NCI-H1417 treated with DMSO at 0.1 percent for 48 hours (cell line): ENCODE data around the gene DPP4.

ENCODE experiments used
- DNase-seq: peaks from one replicate; lab custom pipeline; 2025; lab: John Stamatoyannopoulos, UW

Gene DPP4

GRCh38 chr2:162073888-162074631 is at the start of gene DPP4:
TSS of gene DPP4 (minus strand) at chr2:162074215. CDS start at chr2:162073981, 234 bp downstream.
- no peak for DNase-seq

DNA sequence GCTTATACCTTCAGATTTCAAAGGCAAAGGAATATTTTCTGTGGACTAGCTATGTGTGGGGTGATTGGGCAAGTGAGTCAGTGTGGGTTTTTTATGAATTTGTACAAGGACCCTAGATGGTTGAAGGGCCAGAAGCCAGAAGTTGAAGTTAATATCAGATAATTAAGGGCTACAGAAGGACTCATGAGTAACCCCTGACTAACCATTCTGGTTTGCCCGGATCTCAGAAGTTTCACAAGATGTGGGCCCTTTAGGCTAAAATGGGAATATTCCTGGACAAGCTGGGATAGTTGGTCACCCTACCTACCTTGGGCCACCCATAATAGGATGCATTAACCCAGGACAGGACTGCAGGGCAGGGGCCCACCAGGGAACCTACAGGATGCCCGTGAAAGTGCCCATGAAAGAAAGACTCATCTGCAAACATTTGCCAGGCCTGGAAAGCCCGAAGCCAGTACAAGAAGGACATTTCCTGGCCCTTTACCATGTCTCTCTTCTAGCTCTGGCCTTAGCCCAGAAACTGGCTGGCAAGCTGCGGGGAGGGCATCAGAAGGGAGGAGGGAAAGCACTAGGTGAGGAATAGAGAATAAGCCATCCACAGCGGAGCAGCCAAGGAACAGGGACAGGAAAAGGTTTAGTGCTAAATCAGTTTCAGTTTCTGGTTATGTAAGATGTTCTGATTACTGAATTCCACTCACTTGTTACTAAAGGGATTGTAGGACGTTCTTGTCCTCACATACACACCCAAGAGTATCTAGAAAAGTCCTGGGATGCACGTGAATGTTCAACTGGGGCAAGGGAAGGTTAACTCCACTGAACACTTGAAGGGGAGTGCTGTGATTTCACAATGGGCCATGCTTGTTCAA is 44.4 kb upstream of the DPP4 start:
- no peak for DNase-seq

- DNase-seq, result no peak
Measured at GRCh38 chr2:162116352-162116751, 42.3 kb upstream of the DPP4 start.

DNA sequence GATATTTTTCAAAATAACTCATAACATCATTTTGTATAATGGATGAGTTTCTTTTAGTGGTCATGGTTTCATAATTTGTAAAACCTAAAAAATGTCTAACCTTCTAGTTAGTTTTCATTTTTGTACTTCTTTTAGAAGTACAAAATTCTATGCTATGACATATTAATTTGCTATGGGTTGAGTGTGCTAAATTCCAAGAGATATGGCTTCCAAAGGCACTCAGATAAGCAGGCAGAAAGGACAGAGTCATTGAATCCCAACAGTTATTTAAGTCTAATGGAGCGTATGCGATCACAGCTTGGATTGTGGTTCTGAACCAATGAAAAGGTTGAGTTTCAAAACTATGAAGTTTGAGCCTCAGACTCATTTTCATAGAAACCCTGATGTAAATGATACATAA is 41.1 kb upstream of the DPP4 start:
- DNase-seq, result no peak

GRCh38 chr2:162114271-162114670 is 40.3 kb upstream of the DPP4 start:
- DNase-seq, result no peak

DNA sequence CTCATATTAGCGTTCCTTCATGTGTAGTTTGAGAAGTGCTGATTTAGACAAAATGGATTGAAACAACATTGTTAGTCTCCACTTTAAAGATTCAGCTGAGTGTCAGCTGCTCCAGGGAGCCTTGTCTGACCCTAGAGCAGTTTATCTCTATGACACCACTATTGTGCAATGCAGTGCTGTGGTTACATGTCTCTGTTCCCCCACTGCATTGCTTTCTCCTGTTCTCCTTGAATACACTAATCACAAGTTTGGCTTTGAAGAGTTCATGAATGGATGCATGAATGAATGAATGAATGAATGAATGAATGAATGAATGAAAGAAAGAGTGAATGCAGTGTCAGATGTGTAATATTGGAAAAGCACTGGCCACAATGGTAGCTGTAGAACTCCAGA is 39.8 kb upstream of the DPP4 start:
- no peak for DNase-seq

- no peak for DNase-seq
Measured at GRCh38 chr2:162113088-162113775, 39.2 kb upstream of the DPP4 start.

- no peak for DNase-seq
Measured at GRCh38 chr2:162111958-162112850, 38.2 kb upstream of the DPP4 start.

GRCh38 chr2:162107361-162107901 is 33.4 kb upstream of the DPP4 start:
- no peak for DNase-seq

DNA sequence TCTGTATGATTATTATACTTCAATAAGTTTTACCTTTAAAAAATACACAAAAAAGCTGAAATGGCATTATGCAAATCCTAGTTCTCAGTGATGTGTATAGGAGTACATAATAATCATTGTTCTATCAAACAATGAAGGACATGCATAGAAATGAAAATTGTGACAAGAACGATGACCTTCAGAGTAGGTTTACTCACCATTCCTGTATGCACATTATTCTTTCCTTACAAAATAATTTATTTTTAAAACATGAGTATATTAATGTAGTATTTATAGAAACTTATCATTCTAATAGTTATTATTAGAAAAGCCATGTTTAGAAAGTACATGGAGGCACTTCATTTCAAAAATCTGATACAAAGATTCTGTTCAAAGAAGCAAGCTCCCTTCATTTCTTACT is 32.7 kb upstream of the DPP4 start:
- no peak for DNase-seq

DNA sequence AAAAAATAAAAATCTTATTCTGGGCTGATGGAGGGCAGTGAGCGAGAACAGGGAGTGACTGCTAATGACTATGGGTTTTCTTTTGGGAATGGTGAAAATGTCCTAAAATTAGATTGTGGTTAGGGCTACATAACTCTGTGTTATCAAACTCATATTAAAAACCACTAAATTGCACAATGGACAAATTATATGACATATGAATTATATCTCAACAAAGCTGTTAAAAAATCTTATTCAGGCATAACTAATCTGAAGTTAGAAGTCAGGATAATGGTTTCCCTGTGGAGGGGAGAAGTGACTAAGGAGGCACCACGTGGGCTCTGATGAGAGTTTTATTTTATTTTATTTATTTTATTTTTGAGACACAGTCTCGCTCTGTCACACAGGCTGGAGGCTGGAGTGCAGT is 32.1 kb upstream of the DPP4 start:
- no peak for DNase-seq

- DNase-seq, result no peak
Measured at GRCh38 chr2:162103443-162104009, 29.5 kb upstream of the DPP4 start.

DNA sequence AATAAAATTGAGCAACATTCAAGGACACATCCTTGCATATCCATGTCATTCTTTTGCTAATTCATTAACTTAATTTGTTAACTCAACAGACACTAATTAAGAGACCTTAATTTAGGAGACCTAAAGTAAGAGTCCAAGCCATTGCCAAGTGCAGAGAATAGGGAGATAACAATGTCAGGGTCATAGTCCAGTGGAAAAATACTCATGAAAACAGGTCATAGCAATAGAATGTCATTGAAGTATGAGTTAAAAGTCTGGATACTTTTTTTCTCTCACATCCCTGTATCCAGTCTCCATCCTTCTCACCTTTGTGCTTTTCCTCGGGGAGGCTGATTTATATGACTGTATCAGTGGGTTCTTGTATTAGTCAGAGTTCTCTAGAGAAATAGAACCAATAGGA is 26.6 kb upstream of the DPP4 start:
- no peak for DNase-seq

DNA sequence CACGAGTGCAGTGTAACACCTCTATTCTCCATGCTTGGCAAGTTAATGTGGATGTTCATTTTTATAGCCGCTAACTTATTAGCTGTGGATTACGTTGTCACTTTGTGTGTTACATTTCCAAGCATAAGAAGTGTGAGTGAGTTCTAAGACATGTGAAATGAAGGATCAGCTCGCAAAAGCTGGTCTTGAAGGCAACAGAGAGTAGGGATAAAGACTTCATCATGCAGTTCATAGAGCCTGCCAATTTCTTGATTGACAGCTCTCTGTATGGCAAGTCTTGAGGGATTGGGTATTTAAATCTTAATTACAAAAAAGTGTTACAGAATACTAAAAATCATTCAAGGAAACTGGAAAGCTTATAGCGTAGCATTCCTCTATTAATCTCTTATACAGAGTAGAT is 25.8 kb upstream of the DPP4 start:
- DNase-seq, result no peak

GRCh38 chr2:162092658-162093556 is 18.9 kb upstream of the DPP4 start:
- DNase-seq, result no peak

GRCh38 chr2:162092008-162092390 is 18.0 kb upstream of the DPP4 start:
- DNase-seq, result no peak

- no peak for DNase-seq
Measured at GRCh38 chr2:162091325-162092007, 17.5 kb upstream of the DPP4 start.

GRCh38 chr2:162090109-162090508 is 16.1 kb upstream of the DPP4 start:
- no peak for DNase-seq

GRCh38 chr2:162086904-162087303 is 12.9 kb upstream of the DPP4 start:
- no peak for DNase-seq
